HepG2 (cell line): ENCODE measurements around the gene RBM12. TPM values are rescaled to one million over a fixed set of nuclear protein-coding genes. Genes with fewer than 3 reads are reported as not detected.

ENCODE experiments used
- CBX5 ChIP-seq: sonication (generic); formaldehyde crosslinking; IDR thresholded peaks from 2 replicates; pipeline ENCODE4 v1.4.0; 2020; ENCODE audit warnings: missing genetic modification reagents, borderline replicate concordance
- CC2D1A ChIP-seq: sonication (generic); formaldehyde crosslinking; IDR thresholded peaks from 2 replicates; pipeline ENCODE4 v1.8.1; 2023; ENCODE audit warnings: mild to moderate bottlenecking, missing genetic modification reagents
- IRX3 ChIP-seq: sonication (generic); formaldehyde crosslinking; IDR thresholded peaks from 2 replicates; pipeline ENCODE4 v1.8.1; 2023; ENCODE audit warnings: mild to moderate bottlenecking, low read depth, missing genetic modification reagents, borderline replicate concordance
- NBN ChIP-seq: fragments of 450-650 bp; conservative IDR thresholded peaks from 2 replicates; pipeline ENCODE4 v1.6.1; 2017
- PRDM4 ChIP-seq: sonication (generic); formaldehyde crosslinking; IDR thresholded peaks from 2 replicates; pipeline ENCODE4 v1.9.0; 2021; ENCODE audit warnings: missing genetic modification reagents, borderline replicate concordance
- SIN3A ChIP-seq: IDR thresholded peaks from 2 replicates; pipeline ENCODE4 v1.6.1; 2011; ENCODE audit warnings: low read depth, mild to moderate bottlenecking, control low read depth, low read length, borderline replicate concordance
- ZBTB26 ChIP-seq: IDR thresholded peaks from 2 replicates; pipeline ENCODE4 v1.6.1; 2016; ENCODE audit warnings: missing compliant biosample characterization, missing genetic modification reagents, borderline replicate concordance
- ZBTB39 ChIP-seq: sonication (generic); formaldehyde crosslinking; IDR thresholded peaks from 2 replicates; pipeline ENCODE4 v1.5.0; 2020; ENCODE audit warnings: missing genetic modification reagents
- ZFP36L1 ChIP-seq: sonication (generic); formaldehyde crosslinking; IDR thresholded peaks from 2 replicates; pipeline ENCODE4 v1.8.0; 2022; ENCODE audit warnings: mild to moderate bottlenecking, missing genetic modification reagents, moderate library complexity
- ZHX1 ChIP-seq: sonication (generic); formaldehyde crosslinking; IDR thresholded peaks from 2 replicates; pipeline ENCODE4 v1.8.1; 2022; ENCODE audit warnings: low read depth, mild to moderate bottlenecking, missing genetic modification reagents
- ZNF510 ChIP-seq: sonication (generic); formaldehyde crosslinking; IDR thresholded peaks from 2 replicates; pipeline ENCODE4 v1.4.0; 2020; ENCODE audit warnings: low read depth, mild to moderate bottlenecking, missing genetic modification reagents
- ZNF646 ChIP-seq: sonication (generic); formaldehyde crosslinking; IDR thresholded peaks from 2 replicates; pipeline ENCODE4 v1.9.0; 2021; ENCODE audit warnings: mild to moderate bottlenecking, missing genetic modification reagents
- polyA plus RNA-seq, 8 experiments: library from polyadenylated mRNA; depleted of rRNA in 3 of 8; stranded (reverse) in 7 of 8; unstranded in 1 of 8; fragments of >200 nt; fragmentation: Illumina TruSeq in 4 of 8; extraction: Trizol in 4 of 8; gene quantifications; 2 replicates each; pipeline versions ENCODE4 v1.2.1 to v1.2.3, GENCODE V29; 2011 to 2016; ENCODE audit warnings: low read depth in 4 of 8, missing spikeins in 1 of 8, mixed read lengths in 1 of 8; ENCODE audit not compliant: insufficient read depth in 1 of 8
- total RNA-seq, 5 experiments: library from RNA; depleted of rRNA; stranded (reverse); fragments of >200 nt; fragmentation: Illumina TruSeq; extraction: Trizol; gene quantifications; 2 replicates each; pipeline ENCODE4 v1.2.3, GENCODE V29; 2016; ENCODE audit warnings: low read depth in 1 of 5

The RBM12 gene
- total and polyA plus RNA-seq, 2 of the 13 experiments (the other 11 are each of a cell fraction or from before 2014, with no cell fraction given): 97.9 to 104 TPM

- TF ChIP-seq PRDM4: no peak
- TF ChIP-seq ZNF646: peak; percentile 51; the same call in 1 of the 2 replicates
- TF ChIP-seq NBN: no peak
- no peak; the same call in 1 of the 2 replicates for TF ChIP-seq CC2D1A (CRISPR knock-in tag)
- TF ChIP-seq ZBTB26 (CRISPR knock-in tag): no peak
- no peak for TF ChIP-seq ZBTB39
- TF ChIP-seq ZFP36L1 (CRISPR knock-in tag): peak; percentile 14; the same call in 1 of the 2 replicates
- no peak for TF ChIP-seq IRX3
- no peak for TF ChIP-seq CBX5 (CRISPR knock-in tag)
- no peak for TF ChIP-seq ZHX1
- no peak; the same call in none of the 2 replicates for TF ChIP-seq ZNF510
- TF ChIP-seq SIN3A: no peak
Measured at GRCh38 chr20:35698298-35699126, 33.8 kb upstream of the RBM12 start (continued).
